H1 (cell line): ENCODE measurements around the gene MAP2K1. TPM values are rescaled to one million over a fixed set of nuclear protein-coding genes. Genes with fewer than 3 reads are reported as not detected.

Experiments
- CBX8 ChIP-seq: fragments of 300-800, 300-1000 bp; sonication (generic); IDR thresholded peaks from 2 replicates; pipeline ENCODE4 v1.7.1; 2016; ENCODE audit warnings: low read depth, low read length, borderline replicate concordance
- HDAC2 ChIP-seq, 2 experiments: fragments of 300-600 bp in 1 of 2; sonication (generic) in 1 of 2; IDR thresholded peaks; 2 replicates each; pipeline ENCODE4 v1.6.1; 2011 to 2012; ENCODE audit warnings: low read depth in 2 of 2, low read length in 2 of 2, mild to moderate bottlenecking in 2 of 2, moderate library complexity in 2 of 2, borderline replicate concordance in 1 of 2, inconsistent platforms in 1 of 2
- POLR2AphosphoS5 ChIP-seq: IDR thresholded peaks from 2 replicates; pipeline ENCODE4 v1.6.1; 2011; ENCODE audit warnings: low read depth, low read length
- SIRT6 ChIP-seq: IDR thresholded peaks from one replicate; pipeline ENCODE4 v1.7.1; 2012; ENCODE audit warnings: low read length, inconsistent platforms
- polyA plus RNA-seq, 7 experiments: library from polyadenylated mRNA; depleted of rRNA in 3 of 7; stranded (reverse) in 5 of 7; unstranded in 2 of 7; fragments of >200 nt in 5 of 7; fragments of 200-250 nt in 2 of 7; gene quantifications; 1 replicate in 5 of 7; 2 replicates in 1 of 7; 4 replicates in 1 of 7; pipeline versions ENCODE4 v1.2.1 to v1.2.3, GENCODE V29; 2011 to 2013; ENCODE audit warnings: missing spikeins in 2 of 7, mixed read lengths in 2 of 7
- total RNA-seq: library from RNA; stranded (reverse); fragmentation: NEBNext Ultra II Directional; extraction: Animal tissue kit (Norgen Biotek cat#: 25700); gene quantifications from 2 replicates; pipeline ENCODE4 v1.2.1, GENCODE V29; 2021

MAP2K1 gene
- total and polyA plus RNA-seq, 2 of the 8 experiments (the other 6 are each of a cell fraction or from before 2014, with no cell fraction given): 54.7 to 78.2 TPM

GRCh38 chr15:66483131-66483566 lies 96.4 kb downstream of the MAP2K1 start (continued):
- TF ChIP-seq CBX8 (no peak), SIRT6 (no peak), POLR2AphosphoS5 (no peak), HDAC2 (IDR thresholded peaks at IDR 0.05; ENCODE audit: borderline replicate concordance in 1 of 2, low read depth in 2 of 2, low read length in 2 of 2) (no peak)
